Activated naive CD8-positive, alpha-beta T cell treated with anti-CD3 and anti-CD28 coated beads, Interleukin-2, amount 50 U/mL, for 24 hours (primary cell): ENCODE measurements around the gene GNG11.

Source experiments
- ATAC-seq: fragments of 150-1000 bp; cut with Tn5 transposase; one replicate; pipeline ENCODE4 v1.10.0; 2021
- DNase-seq: peaks from one replicate; pipeline ENCODE4 v3.0.0; 2021
- H3K27ac Mint-ChIP-seq: one replicate; pipeline ENCODE4 v1.8.0; 2021; ENCODE audit warnings: mild to moderate bottlenecking, mixed read lengths
- H3K27me3 Mint-ChIP-seq: one replicate; pipeline ENCODE4 v1.8.0; 2021; ENCODE audit warnings: mixed read lengths
- H3K36me3 Mint-ChIP-seq: one replicate; pipeline ENCODE4 v1.8.0; 2021; ENCODE audit warnings: low read depth, mixed read lengths
- H3K4me1 Mint-ChIP-seq: one replicate; pipeline ENCODE4 v1.8.0; 2021; ENCODE audit warnings: mixed read lengths
- H3K4me3 Mint-ChIP-seq: one replicate; pipeline ENCODE4 v1.8.0; 2021; ENCODE audit warnings: mild to moderate bottlenecking, moderate library complexity, mixed read lengths
- H3K9me3 Mint-ChIP-seq: one replicate; pipeline ENCODE4 v1.8.0; 2021; ENCODE audit warnings: mixed read lengths

Gene GNG11

DNA sequence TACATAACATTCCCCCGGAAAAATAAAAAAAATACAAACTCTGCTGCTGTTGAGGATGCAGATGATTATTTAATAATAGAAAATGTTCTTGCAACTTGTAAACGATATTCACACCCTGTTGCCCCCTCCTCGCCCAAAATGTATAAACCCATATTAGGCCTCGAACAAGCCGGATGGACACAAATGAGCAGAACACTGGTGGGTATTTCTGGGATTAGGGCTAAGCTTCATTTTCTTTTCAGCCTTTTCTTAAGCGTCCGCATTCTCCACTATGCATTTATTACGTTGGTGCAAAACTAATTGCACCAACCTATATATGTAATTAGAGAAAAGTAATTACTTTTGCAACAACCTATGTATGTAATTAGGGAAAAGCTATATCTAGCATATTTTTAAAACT is 349 bp upstream of the GNG11 start:
- no peak overlapping the region for H3K27ac Mint-ChIP-seq
- ATAC-seq (no peak), DNase-seq (no peak)
- H3K4me1 Mint-ChIP-seq: peaks cover 4% of the 10 kb centered on the region
- H3K36me3 Mint-ChIP-seq: no peaks in the 10 kb centered on the region
- H3K4me3 Mint-ChIP-seq: peak overlapping the region; percentile 59
- peaks cover 43% of the 10 kb centered on the region for H3K27me3 Mint-ChIP-seq
- H3K9me3 Mint-ChIP-seq: no peaks in the 10 kb centered on the region

GRCh38 chr7:93923296-93923695 is 1.8 kb downstream of the GNG11 start:
- DNase-seq: no peak
- peaks cover 39% of the 10 kb centered on the region for H3K27me3 Mint-ChIP-seq
- no peaks in the 10 kb centered on the region for H3K9me3 Mint-ChIP-seq
- peaks cover 4% of the 10 kb centered on the region for H3K4me1 Mint-ChIP-seq
- no peak overlapping the region for H3K4me3 Mint-ChIP-seq
- no peak for ATAC-seq
- H3K36me3 Mint-ChIP-seq: no peaks in the 10 kb centered on the region
- H3K27ac Mint-ChIP-seq: no peak overlapping the region

DNA sequence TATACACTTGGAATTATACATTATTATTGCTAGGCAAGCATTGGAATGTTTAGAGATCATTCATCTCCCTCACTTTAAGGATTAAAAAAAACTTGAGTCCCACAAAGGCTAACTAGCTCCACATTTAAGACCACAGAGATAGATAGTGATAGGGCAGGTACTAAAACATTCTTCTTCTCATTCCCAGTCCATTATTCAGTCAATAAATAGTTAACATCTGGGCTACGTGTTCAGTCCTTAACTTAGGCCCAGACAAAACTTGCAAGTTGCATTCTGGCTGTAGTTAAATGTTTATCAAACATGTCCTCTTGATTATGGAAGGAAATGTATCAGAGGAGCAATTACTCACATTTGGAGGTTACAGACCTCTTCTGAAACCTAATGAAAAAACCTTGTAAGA is 2.4 kb downstream of the GNG11 start:
- H3K4me3 Mint-ChIP-seq: no peak overlapping the region
- no peak for ATAC-seq
- H3K36me3 Mint-ChIP-seq: no peaks in the 10 kb centered on the region
- H3K27ac Mint-ChIP-seq: no peak overlapping the region
- H3K9me3 Mint-ChIP-seq: no peaks in the 10 kb centered on the region
- peaks cover 39% of the 10 kb centered on the region for H3K27me3 Mint-ChIP-seq
- peaks cover 4% of the 10 kb centered on the region for H3K4me1 Mint-ChIP-seq
- DNase-seq: no peak

DNA sequence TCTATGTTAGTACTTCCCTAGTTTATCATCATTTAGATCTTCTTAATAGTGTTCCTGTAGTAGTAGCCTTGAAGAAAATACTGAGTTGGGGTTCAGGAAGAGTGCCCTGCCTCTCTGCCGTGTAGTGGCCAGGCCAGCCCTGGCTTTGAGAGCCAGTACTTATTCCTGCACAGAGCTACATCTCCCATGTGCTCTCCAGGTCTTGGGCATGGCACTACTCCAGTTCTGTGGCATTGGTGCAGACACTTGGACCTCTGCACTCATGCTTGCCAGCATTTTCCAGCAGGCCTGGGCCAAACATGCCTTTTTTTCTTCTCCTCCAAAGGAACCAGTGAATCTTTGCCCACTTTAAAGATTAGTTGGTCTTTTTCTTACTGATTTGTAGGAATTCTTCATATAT is 5.3 kb downstream of the GNG11 start:
- Mint-ChIP-seq H3K9me3 (no peaks in the 10 kb centered on the region), H3K27ac (no peak overlapping the region), H3K27me3 (peaks cover 32% of the 10 kb centered on the region), H3K4me3 (no peak overlapping the region), H3K4me1 (peaks cover 4% of the 10 kb centered on the region), H3K36me3 (no peaks in the 10 kb centered on the region)
- ATAC-seq (no peak), DNase-seq (no peak)

DNA sequence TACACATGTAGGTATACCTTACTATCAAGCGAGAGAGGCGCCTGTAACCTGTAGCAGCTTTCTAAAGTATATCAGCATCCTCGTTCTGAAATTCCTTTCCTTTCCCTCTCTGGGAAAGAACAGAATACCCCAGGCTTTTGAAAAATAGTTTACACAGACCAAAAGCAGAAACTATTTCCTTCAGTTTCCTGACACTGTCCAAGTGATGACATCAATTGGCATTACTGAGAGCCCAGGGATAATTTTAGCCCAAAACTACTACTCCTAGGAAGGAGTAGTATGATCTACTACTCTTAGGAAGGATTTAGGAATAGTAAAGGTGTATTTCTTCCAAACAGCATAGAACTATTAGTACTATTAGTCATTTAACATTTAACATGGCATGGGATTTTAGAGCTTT is 6.0 kb downstream of the GNG11 start:
- Mint-ChIP-seq H3K4me1 (no peaks in the 10 kb centered on the region), H3K9me3 (no peaks in the 10 kb centered on the region), H3K4me3 (no peak overlapping the region), H3K36me3 (no peaks in the 10 kb centered on the region), H3K27ac (no peak overlapping the region), H3K27me3 (peaks cover 26% of the 10 kb centered on the region)
- DNase-seq (no peak), ATAC-seq (no peak)

DNA sequence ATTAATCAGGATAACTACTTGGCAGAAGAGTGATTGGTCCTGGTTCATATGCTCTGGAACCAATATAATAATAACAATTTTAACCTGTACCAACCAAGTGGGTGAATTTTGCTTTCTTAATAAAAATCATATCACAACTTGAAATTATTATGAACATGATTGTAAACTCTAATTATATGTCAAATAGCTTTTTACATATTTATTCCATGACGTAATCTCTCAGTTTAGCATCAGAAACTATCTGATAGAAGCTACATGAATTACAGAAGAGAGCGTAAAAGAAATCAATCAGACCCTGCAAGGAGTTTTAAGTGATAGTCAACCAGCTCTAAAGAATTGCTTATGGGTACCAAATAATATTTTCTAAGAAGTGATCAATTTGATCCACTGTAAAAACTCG is 10.1 kb downstream of the GNG11 start:
- no peak for DNase-seq
- no peak for ATAC-seq
- no peak overlapping the region for H3K4me3 Mint-ChIP-seq
- no peaks in the 10 kb centered on the region for H3K36me3 Mint-ChIP-seq
- H3K27me3 Mint-ChIP-seq: peaks cover 12% of the 10 kb centered on the region
- H3K27ac Mint-ChIP-seq: no peak overlapping the region
- H3K9me3 Mint-ChIP-seq: peaks cover 5% of the 10 kb centered on the region
- H3K4me1 Mint-ChIP-seq: no peaks in the 10 kb centered on the region

GRCh38 chr7:93933156-93933555 is 11.6 kb downstream of the GNG11 start:
- no peak for DNase-seq
- Mint-ChIP-seq H3K9me3 (peaks cover 5% of the 10 kb centered on the region), H3K27me3 (peaks cover 16% of the 10 kb centered on the region), H3K4me3 (no peak overlapping the region), H3K27ac (no peak overlapping the region), H3K36me3 (no peaks in the 10 kb centered on the region), H3K4me1 (no peaks in the 10 kb centered on the region)
- no peak for ATAC-seq

DNA sequence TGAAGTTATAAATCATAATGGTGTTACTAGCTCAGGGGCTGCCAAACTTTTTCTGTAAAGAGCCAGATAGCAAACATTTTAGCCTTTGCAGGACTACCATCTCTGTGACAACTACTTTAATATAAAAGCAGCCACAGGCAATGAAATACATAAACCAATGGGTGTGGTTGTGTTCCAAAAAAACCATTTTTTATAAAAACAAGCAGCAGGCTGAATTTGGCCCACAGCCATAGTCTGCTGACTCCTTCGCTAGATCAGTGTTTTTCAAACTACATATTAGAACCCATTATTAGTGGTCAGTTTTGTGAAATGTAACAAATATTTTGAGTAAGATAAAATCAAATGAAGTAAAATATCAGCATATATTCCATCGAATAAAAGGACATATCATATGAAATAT is 13.6 kb downstream of the GNG11 start:
- H3K4me1 Mint-ChIP-seq: no peaks in the 10 kb centered on the region
- no peak overlapping the region for H3K27ac Mint-ChIP-seq
- H3K36me3 Mint-ChIP-seq: no peaks in the 10 kb centered on the region
- DNase-seq (no peak), ATAC-seq (no peak)
- peaks cover 5% of the 10 kb centered on the region for H3K9me3 Mint-ChIP-seq
- no peak overlapping the region for H3K4me3 Mint-ChIP-seq
- peaks cover 12% of the 10 kb centered on the region for H3K27me3 Mint-ChIP-seq

- ATAC-seq (no peak), DNase-seq (no peak)
- H3K4me3 Mint-ChIP-seq: no peak overlapping the region
- H3K4me1 Mint-ChIP-seq: no peaks in the 10 kb centered on the region
- H3K27me3 Mint-ChIP-seq: peaks cover 14% of the 10 kb centered on the region
- peaks cover 5% of the 10 kb centered on the region for H3K9me3 Mint-ChIP-seq
- H3K27ac Mint-ChIP-seq: no peak overlapping the region
- no peaks in the 10 kb centered on the region for H3K36me3 Mint-ChIP-seq
Measured at GRCh38 chr7:93937818-93938217, 16.3 kb downstream of the GNG11 start.

DNA sequence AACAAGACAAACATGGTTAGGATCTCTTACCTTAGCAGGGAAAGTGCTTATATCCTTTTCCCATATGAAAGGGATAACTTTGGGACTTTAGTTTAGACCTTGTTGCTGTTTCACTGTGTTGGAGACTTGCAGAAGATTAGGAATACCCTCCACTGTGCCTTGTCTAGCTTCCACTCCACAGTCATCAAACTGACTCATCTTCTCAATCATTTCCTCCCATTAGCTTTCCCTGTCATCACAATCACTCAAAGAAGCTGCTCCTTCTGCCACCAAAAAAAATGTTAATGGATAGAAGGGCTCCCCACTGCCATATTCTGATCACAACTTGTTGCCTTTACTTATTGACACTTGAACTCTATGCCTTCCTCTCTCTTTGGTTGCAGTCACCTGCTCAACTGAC is 16.8 kb downstream of the GNG11 start:
- DNase-seq (no peak), ATAC-seq (no peak)
- Mint-ChIP-seq H3K9me3 (peaks cover 5% of the 10 kb centered on the region), H3K27me3 (peaks cover 14% of the 10 kb centered on the region), H3K27ac (no peak overlapping the region), H3K4me3 (no peak overlapping the region), H3K36me3 (no peaks in the 10 kb centered on the region), H3K4me1 (no peaks in the 10 kb centered on the region)

GRCh38 chr7:93941945-93942344 is 20.4 kb downstream of the GNG11 start:
- no peaks in the 10 kb centered on the region for H3K4me1 Mint-ChIP-seq

DNA sequence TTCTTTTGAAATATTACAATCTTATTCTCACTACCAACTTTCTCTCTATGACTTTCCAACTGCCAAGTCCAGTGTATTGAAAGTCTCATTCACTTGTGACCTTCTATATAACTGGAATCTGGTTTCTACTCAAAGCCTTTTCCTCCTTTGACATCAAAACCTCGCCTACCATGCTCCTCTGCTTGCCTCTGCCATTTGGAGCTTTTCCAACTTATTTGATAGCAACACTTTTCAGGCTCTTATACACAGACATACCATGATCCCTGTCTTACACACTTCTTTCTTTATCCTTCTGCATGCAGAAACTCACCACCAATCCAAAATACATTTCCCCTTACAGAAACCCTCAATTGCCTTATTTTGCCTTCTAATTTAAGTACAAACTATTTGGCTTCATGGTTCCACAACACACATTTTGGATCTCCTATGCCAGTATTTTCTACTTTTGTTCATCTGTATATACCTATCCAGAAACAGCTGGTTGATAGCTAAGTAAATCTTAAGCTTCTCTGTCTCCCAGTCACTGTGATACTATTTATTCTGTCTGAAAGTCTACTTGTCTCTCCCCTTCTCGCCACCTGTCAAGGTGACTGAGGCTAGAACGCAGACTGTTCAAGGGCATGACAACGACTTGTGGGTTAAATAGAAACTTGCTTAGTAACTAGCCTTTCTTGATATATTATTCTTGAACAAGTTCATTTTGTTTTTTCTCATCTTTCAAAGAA is 22.4 kb downstream of the GNG11 start:
- Mint-ChIP-seq H3K27ac (no peak overlapping the region), H3K36me3 (no peaks in the 10 kb centered on the region), H3K27me3 (peaks cover 8% of the 10 kb centered on the region), H3K4me3 (no peak overlapping the region), H3K4me1 (no peaks in the 10 kb centered on the region), H3K9me3 (no peaks in the 10 kb centered on the region)
- DNase-seq (no peak), ATAC-seq (no peak)

More at GRCh38 chr7:93941945-93942344, 20.4 kb downstream of the GNG11 start:
- Mint-ChIP-seq H3K36me3 (no peaks in the 10 kb centered on the region), H3K27me3 (peaks cover 15% of the 10 kb centered on the region), H3K9me3 (no peaks in the 10 kb centered on the region), H3K27ac (no peak overlapping the region), H3K4me3 (no peak overlapping the region)
- ATAC-seq: no peak
- no peak for DNase-seq

- Mint-ChIP-seq H3K36me3 (no peaks in the 10 kb centered on the region), H3K27ac (no peak overlapping the region), H3K9me3 (no peaks in the 10 kb centered on the region), H3K4me1 (no peaks in the 10 kb centered on the region), H3K4me3 (no peak overlapping the region), H3K27me3 (peaks cover 7% of the 10 kb centered on the region)
- DNase-seq (no peak), ATAC-seq (no peak)
Measured at GRCh38 chr7:93944673-93945072, 23.1 kb downstream of the GNG11 start.

DNA sequence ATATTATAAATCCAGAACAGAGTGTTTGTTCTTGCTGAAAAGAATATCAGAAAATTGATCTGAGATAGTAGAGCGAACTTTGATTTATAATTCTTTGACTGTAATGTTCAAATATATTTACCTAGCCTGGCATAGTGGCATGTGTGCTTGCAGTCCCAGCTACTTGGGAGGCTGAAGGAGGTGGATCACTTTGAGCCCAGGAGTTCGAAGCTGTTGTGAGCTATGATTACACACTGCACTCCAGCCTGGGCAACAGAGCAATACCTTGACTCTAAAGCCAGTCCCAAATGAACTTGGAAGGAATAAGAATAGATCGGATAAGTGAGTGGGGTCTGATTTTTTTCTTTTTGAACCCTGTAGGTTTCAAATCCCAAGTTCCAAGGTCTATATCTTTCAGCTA is 23.5 kb downstream of the GNG11 start:
- DNase-seq (no peak), ATAC-seq (no peak)
- no peak overlapping the region for H3K4me3 Mint-ChIP-seq
- H3K36me3 Mint-ChIP-seq: no peaks in the 10 kb centered on the region
- no peak overlapping the region for H3K27ac Mint-ChIP-seq
- no peaks in the 10 kb centered on the region for H3K9me3 Mint-ChIP-seq
- no peaks in the 10 kb centered on the region for H3K4me1 Mint-ChIP-seq
- peaks cover 5% of the 10 kb centered on the region for H3K27me3 Mint-ChIP-seq

- Mint-ChIP-seq H3K27ac (no peak overlapping the region), H3K9me3 (no peaks in the 10 kb centered on the region)
Measured at GRCh38 chr7:93945756-93946535, 24.4 kb downstream of the GNG11 start.

More at GRCh38 chr7:93945756-93946535, 24.4 kb downstream of the GNG11 start:
- ATAC-seq (no peak), DNase-seq (no peak)
- H3K27me3 Mint-ChIP-seq: peaks cover 5% of the 10 kb centered on the region
- H3K4me3 Mint-ChIP-seq: no peak overlapping the region
- H3K36me3 Mint-ChIP-seq: no peaks in the 10 kb centered on the region
- H3K4me1 Mint-ChIP-seq: no peaks in the 10 kb centered on the region
